HFF-Myc (cell line): ENCODE data around the gene SLC2A5.

Experiments used
- DNase-seq: peaks from one replicate; pipeline ENCODE4 v3.0.0-alpha.2; 2011; ENCODE audit warnings: low read depth; ENCODE audit errors: extremely low read depth
- H3K4me3 ChIP-seq: replicated peaks from 2 replicates; pipeline ENCODE4 v1.5.1; 2011; ENCODE audit warnings: low read depth, mild to moderate bottlenecking, control low read depth, low read length
- CTCF ChIP-seq: IDR thresholded peaks from 2 replicates; pipeline ENCODE4 v1.5.1; 2012; ENCODE audit warnings: mild to moderate bottlenecking, low read depth, low read length, control low read depth; ENCODE audit errors: missing control alignments

The SLC2A5 gene

DNA sequence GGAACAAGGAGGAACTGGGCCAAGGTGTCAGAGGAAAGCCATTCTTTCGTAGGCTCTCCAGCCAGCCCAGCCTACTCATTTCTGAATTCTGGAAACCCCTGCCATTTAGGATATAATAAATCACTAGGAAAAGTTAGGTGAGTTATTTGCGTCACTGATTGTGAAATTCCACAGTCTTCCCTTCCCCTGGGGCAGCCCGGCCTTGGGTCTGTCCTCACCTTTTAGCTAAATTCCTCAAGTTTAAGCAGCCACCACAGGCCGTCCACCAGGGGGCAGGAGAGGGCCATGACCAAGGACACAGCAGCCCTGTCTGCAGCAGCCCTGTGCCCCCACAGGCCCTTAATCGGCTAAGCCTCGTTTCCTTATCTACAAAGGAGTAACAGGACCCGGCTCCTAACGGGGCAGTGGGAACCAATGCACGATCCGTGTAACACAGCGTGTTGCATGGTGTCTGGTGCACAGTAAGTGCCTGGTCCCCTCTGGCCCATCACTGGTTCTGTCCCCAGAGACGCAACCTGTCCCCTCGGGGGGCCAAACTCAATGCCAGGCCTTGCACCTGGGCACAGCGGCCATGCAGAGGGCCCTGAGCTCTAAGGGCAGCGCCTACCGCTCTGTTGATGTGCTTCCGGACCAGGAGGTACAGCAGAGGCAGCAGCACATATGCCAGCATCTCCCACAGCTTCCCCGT is 41.4 kb upstream of the SLC2A5 start:
- DNase-seq = peak; percentile 51
- peak; percentile 95 for TF ChIP-seq CTCF
- no peak overlapping the region for H3K4me3 ChIP-seq

DNA sequence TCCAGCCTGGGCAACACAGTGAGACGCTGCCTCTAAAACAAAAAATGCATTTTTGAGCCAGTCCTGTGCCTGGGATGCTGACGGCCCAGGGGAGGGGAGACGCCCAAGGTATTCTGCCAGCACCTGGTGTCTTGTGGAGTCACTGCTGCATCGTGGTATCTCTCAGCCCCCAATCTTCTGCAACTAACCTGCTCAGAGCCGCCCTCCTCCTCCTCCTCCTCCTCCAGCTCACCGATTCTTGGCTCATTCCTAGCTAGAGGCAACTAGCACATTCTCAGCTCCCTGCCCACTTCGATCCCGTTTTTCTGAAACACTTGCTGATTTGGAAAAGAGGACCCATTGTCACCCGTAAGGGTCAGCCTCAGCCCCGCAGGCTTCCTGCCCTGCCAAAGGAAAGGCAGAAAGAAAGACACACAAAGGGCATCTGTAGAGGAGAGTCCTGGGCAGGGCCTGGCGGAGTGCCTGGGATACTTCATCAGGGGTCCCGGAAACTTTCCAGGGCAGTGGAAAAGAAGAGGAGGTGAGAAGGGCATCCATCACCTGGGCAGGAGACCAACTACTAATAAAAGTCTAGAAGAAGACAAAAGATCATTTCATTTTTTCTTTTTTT is 38.7 kb upstream of the SLC2A5 start:
- no peak for DNase-seq

DNA sequence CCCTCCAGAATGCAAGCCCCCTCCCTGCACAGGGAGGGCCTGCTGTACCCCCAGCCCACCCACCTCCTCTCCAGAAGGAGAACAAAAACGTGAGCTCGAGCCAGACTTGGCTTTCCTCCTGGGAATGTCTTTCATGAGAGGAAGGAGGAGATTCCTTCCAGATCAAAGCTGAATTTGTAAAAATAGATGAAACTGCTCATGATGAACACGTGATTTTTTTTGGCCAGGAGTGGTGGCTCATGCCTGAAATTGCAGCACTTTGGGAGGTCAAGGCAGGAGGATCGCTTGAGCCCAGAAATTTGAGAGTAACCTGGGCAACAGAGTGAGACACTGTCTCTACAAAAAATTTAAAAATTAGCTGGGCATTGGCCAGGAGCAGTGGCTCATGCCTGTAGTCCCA is 37.7 kb upstream of the SLC2A5 start:
- H3K4me3 ChIP-seq = no peak overlapping the region
- TF ChIP-seq CTCF = no peak
- no peak for DNase-seq

More for the DNA sequence above, 38.7 kb upstream of the SLC2A5 start:
- TF ChIP-seq CTCF = no peak
- H3K4me3 ChIP-seq = no peak overlapping the region

- TF ChIP-seq CTCF = no peak
- no peak for DNase-seq
- no peak overlapping the region for H3K4me3 ChIP-seq
These were observed 36.9 kb upstream of the SLC2A5 start for GRCh38 chr1:9106286-9106685.

DNA sequence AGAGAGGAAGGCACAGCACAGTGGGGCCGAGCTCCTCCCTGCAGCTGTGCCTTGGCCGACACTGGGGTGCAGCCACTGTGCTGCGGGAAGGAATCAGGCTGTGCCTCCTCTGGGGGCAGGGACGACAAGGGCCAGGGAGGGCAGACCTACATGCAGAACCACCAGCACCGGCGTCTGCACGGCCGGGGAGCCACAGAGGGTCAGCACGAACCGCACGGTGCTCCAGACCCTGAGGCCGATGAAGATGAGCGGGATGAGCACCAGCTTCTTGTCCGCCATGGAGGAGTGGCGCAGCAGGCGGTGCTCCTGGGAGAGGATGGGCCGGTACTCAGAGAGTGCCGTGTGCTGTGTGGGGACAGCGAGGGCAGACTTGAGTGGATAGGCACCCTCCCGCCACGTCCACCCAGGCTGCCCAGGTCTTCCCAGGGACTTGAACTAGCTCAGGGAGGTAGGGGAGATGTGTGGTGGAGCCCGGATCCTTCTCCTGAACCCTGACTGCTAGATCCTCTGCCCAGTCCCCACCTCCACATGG is 36.0 kb upstream of the SLC2A5 start:
- no peak for TF ChIP-seq CTCF
- DNase-seq = no peak
- no peak overlapping the region for H3K4me3 ChIP-seq

DNA sequence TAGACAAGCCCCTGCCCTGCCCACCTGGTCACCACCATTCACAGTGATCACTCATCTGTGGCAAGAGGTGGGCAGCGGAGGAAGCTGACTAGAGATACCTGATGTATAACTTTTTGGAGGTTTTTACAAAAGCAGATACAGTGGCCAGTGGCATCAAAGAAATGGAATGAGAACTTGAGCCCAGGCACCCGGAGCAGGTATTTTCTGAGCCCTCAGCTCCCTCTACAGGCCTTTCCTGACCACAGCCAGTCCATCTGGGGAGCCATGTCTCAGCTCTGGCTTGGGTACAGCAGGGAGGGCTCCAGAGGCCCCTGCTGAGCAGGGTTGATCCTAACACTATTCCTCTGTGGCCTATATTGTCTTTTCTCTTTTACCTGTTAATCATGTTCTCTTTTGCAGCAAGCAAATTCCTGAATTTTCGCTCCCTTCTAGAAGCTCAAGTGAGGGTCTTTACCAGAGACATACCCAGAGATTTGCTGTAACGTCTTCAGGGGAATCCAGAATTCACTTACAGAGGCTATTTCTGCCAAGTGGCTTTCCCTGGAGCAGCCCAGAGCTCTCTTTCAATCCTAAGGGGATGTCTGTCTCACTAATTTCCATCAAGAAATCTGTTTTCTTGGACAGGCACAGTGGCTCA is 32.2 kb upstream of the SLC2A5 start:
- no peak for DNase-seq
- TF ChIP-seq CTCF = peak; percentile 73
- no peak overlapping the region for H3K4me3 ChIP-seq
